Stimulated activated naive CD8-positive, alpha-beta T cell treated with anti-CD3 and anti-CD28 coated beads, Interleukin-15, Interleukin-2, amounts not matched to agents 100 U/mL and 50 U/mL, for 24 hours (primary cell): ENCODE measurements around the gene DIS3L2.
"Not testable (repeated sequence)": the region's sequence is repeated elsewhere in the genome, so short reads cannot be mapped to it uniquely, and the experiment has no call there.

ENCODE experiments used
- ATAC-seq: fragments of 150-1000 bp; cut with Tn5 transposase; one replicate; pipeline ENCODE4 v1.10.0; 2021
- DNase-seq: peaks from one replicate; pipeline ENCODE4 v3.0.0; 2021

DIS3L2 gene

GRCh38 chr2:232334885-232335205 is 373.3 kb downstream of the DIS3L2 start:
- DNase-seq, ATAC-seq: not testable (repeated sequence)

- peak; percentile 3 for DNase-seq
- peak; percentile 53 for ATAC-seq
These were observed 373.8 kb downstream of the DIS3L2 start for GRCh38 chr2:232335206-232335858.

GRCh38 chr2:232335859-232336215 is 374.3 kb downstream of the DIS3L2 start:
- DNase-seq (no peak), ATAC-seq (no peak)

GRCh38 chr2:232336241-232336736 is 374.8 kb downstream of the DIS3L2 start:
- ATAC-seq (no peak), DNase-seq (peak; percentile 1)

GRCh38 chr2:232336981-232337720 is 375.6 kb downstream of the DIS3L2 start:
- DNase-seq (peak; percentile 0), ATAC-seq (no peak)

- DNase-seq, ATAC-seq: not testable (repeated sequence)
These were observed 376.7 kb downstream of the DIS3L2 start for GRCh38 chr2:232338094-232338758.

- no peak for ATAC-seq
- no peak for DNase-seq
These were observed 377.2 kb downstream of the DIS3L2 start for GRCh38 chr2:232338759-232339106.

GRCh38 chr2:232339121-232340081 is 377.9 kb downstream of the DIS3L2 start:
- no peak for DNase-seq
- ATAC-seq: no peak

GRCh38 chr2:232340171-232340935 is 378.8 kb downstream of the DIS3L2 start:
- no peak for DNase-seq
- no peak for ATAC-seq

GRCh38 chr2:232341061-232341738 is 379.7 kb downstream of the DIS3L2 start:
- DNase-seq: no peak
- ATAC-seq: no peak

- DNase-seq (no peak), ATAC-seq (no peak)
These were observed 380.2 kb downstream of the DIS3L2 start for GRCh38 chr2:232341739-232342126.

GRCh38 chr2:232342635-232343565 is 381.4 kb downstream of the DIS3L2 start:
- ATAC-seq: no peak
- DNase-seq: no peak

- no peak for DNase-seq
- ATAC-seq: no peak
These were observed 382.3 kb downstream of the DIS3L2 start for GRCh38 chr2:232343821-232344220.

GRCh38 chr2:232345251-232345650 is 383.7 kb downstream of the DIS3L2 start:
- ATAC-seq (no peak), DNase-seq (no peak)

GRCh38 chr2:232347369-232347768 is 385.9 kb downstream of the DIS3L2 start:
- ATAC-seq (no peak), DNase-seq (no peak)

- no peak for ATAC-seq
- no peak for DNase-seq
These were observed 387.4 kb downstream of the DIS3L2 start for GRCh38 chr2:232348936-232349335.

GRCh38 chr2:232349546-232349945 is 388.0 kb downstream of the DIS3L2 start:
- ATAC-seq (no peak), DNase-seq (no peak)

- DNase-seq (no peak), ATAC-seq (no peak)
These were observed 388.6 kb downstream of the DIS3L2 start for GRCh38 chr2:232349946-232350635.
